Mucosa of stomach (tissue), 1 donor: Measurements from ENCODE around the gene RFK.

ENCODE experiments used
- H3K27me3 ChIP-seq: one replicate; pipeline ENCODE4 v1.7.0; 2013; ENCODE audit warnings: mild to moderate bottlenecking, low read length; ENCODE audit not compliant: control insufficient read depth, insufficient read depth
- H3K36me3 ChIP-seq: one replicate; pipeline ENCODE4 v1.7.0; 2013; ENCODE audit warnings: low read length; ENCODE audit not compliant: control insufficient read depth, insufficient read depth
- H3K4me1 ChIP-seq: one replicate; pipeline ENCODE4 v1.7.0; 2013; ENCODE audit warnings: mild to moderate bottlenecking, low read length; ENCODE audit not compliant: control insufficient read depth, insufficient read depth
- H3K4me3 ChIP-seq: one replicate; pipeline ENCODE4 v1.7.0; 2013; ENCODE audit warnings: low read length
- H3K9ac ChIP-seq: one replicate; pipeline ENCODE4 v1.7.0; 2013; ENCODE audit warnings: mild to moderate bottlenecking, low read length, moderate library complexity
- H3K9me3 ChIP-seq: one replicate; pipeline ENCODE4 v1.7.0; 2013; ENCODE audit warnings: mild to moderate bottlenecking, low read length, moderate library complexity; ENCODE audit not compliant: control insufficient read depth
- donor health status: Pancreatic carcinoma.

RFK gene

DNA sequence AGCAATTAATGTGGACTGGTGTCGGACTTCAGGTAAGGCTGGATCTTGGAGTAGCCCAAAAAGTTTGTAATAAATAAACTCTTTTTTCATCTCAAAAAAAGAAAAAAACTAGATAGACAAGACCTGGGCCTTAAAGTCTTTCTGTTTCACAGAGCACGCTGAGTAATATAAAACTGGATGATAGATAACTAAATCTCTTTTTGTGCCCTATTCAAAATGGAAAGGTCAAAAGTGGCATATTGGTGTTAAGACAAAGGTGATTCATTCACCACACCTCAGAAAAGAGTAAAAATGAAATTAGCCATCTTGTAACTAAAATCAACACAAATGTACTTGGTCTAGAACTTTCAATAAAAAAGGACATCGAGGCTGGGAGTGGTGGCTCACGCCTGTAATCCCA is 30.3 kb upstream of the RFK start:
- no peaks in the 10 kb centered on the region for H3K27me3 ChIP-seq
- H3K9me3 ChIP-seq = no peaks in the 10 kb centered on the region
- H3K4me3 ChIP-seq = no peak overlapping the region
- peaks cover 5% of the 10 kb centered on the region for H3K4me1 ChIP-seq
- no peaks in the 10 kb centered on the region for H3K36me3 ChIP-seq
- no peak overlapping the region for H3K9ac ChIP-seq

GRCh38 chr9:76423216-76424177 is 29.3 kb upstream of the RFK start:
- no peak overlapping the region for H3K4me3 ChIP-seq
- no peaks in the 10 kb centered on the region for H3K27me3 ChIP-seq
- no peaks in the 10 kb centered on the region for H3K9me3 ChIP-seq
- H3K9ac ChIP-seq = no peak overlapping the region
- H3K36me3 ChIP-seq = no peaks in the 10 kb centered on the region
- H3K4me1 ChIP-seq = peaks cover 6% of the 10 kb centered on the region

DNA sequence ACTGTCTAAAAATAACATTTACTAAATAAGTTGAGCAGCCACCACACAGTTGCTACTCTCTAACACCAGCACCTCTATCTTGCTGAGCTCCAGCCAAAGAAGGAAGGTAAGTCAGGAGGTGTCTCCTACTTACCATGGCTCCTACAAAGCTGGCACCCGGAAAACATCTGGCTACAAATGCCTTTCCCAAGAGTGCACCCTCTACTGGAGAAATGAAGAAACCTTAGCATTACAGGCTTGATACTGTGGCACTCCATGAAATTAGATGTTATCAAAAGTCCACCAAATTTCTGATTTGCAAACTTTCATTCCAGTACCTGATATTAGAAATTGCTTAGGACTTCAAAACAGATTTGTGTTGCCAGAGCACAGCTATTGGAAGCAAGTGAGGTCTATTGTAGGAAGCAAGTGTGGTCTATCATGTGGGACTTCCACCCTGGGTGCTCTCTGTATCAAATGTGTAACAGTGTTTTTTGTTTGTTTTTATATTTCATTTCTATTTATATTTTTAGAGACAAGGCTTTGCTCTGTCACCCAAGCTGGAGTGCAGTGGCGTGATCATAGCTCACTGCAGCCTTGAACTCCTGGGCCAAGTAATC is 25.7 kb upstream of the RFK start:
- no peaks in the 10 kb centered on the region for H3K27me3 ChIP-seq
- no peak overlapping the region for H3K4me3 ChIP-seq
- no peak overlapping the region for H3K9ac ChIP-seq
- H3K4me1 ChIP-seq = peaks cover 23% of the 10 kb centered on the region
- no peaks in the 10 kb centered on the region for H3K36me3 ChIP-seq
- H3K9me3 ChIP-seq = no peaks in the 10 kb centered on the region

DNA sequence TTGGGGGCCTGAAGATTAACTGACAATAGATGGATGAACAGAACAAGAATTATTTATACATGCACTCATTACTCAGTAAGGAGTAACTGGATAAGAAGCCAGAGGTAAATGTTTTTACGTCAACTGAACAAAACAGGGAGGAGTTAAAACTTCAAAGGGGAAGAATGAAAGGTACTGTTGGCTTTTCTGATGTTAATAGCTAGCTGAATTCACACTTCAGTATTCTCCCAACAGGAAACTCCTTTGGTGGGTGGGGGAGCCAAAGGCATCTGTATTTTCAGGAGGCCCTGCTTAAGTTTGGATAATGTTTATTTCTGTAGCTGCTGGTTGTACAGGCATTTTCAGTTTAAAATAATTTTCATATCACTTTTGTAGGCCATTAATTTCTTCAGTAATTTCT is 23.2 kb upstream of the RFK start:
- no peaks in the 10 kb centered on the region for H3K9me3 ChIP-seq
- no peak overlapping the region for H3K4me3 ChIP-seq

GRCh38 chr9:76415731-76416130 is 21.5 kb upstream of the RFK start:
- Histone ChIP-seq H3K9me3 (no peaks in the 10 kb centered on the region), H3K36me3 (no peaks in the 10 kb centered on the region), H3K9ac (no peak overlapping the region), H3K4me1 (peaks cover 27% of the 10 kb centered on the region), H3K27me3 (no peaks in the 10 kb centered on the region), H3K4me3 (no peak overlapping the region)

More for the DNA sequence above, 23.2 kb upstream of the RFK start:
- H3K9ac ChIP-seq = no peak overlapping the region
- H3K4me1 ChIP-seq = peaks cover 27% of the 10 kb centered on the region
- no peaks in the 10 kb centered on the region for H3K27me3 ChIP-seq
- H3K36me3 ChIP-seq = no peaks in the 10 kb centered on the region

DNA sequence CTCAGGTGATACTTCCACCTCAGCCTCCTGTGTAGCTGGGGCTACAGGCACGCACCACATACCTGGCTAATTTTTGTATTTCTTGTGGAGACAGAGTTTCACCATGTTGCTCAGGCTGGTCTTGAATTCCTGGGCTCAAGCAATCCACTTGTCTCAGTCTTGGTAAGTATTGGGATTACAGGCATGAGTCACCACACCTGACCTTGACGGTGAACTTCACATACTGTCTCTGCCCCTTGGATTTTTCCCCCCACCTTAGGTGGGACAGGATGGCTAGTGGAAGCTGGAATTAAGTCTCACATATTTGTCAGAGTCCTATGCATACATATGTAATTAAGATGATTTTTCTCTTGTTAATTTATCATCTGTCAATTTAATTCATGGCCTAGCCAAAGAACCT is 20.9 kb upstream of the RFK start:
- Histone ChIP-seq H3K4me3 (no peak overlapping the region), H3K27me3 (no peaks in the 10 kb centered on the region), H3K9ac (no peak overlapping the region), H3K36me3 (no peaks in the 10 kb centered on the region), H3K4me1 (peaks cover 27% of the 10 kb centered on the region), H3K9me3 (no peaks in the 10 kb centered on the region)

GRCh38 chr9:76414661-76415060 is 20.4 kb upstream of the RFK start:
- Histone ChIP-seq H3K9ac (no peak overlapping the region), H3K36me3 (no peaks in the 10 kb centered on the region), H3K4me1 (peaks cover 24% of the 10 kb centered on the region), H3K9me3 (no peaks in the 10 kb centered on the region), H3K27me3 (no peaks in the 10 kb centered on the region), H3K4me3 (no peak overlapping the region)

DNA sequence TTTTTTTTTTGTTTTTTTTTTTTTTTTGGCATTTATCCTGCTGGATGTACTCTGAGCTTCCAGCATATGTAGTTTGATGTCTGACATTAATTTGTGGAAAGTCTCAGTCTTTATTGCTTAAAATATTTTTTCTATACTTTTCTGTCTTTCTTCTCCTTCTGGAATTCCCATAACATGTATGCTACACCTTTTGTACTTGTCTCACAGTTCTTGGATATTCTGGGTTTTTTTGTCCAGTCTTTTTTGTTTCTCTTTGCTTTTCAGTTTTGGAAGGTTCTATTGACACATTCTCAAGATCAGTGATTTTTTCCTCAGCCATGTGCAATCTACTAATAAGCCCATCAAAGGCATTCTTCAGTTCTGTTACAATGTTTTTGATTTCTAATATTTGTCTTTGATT is 19.4 kb upstream of the RFK start:
- Histone ChIP-seq H3K4me3 (no peak overlapping the region), H3K9ac (no peak overlapping the region), H3K27me3 (no peaks in the 10 kb centered on the region), H3K4me1 (peaks cover 21% of the 10 kb centered on the region), H3K9me3 (no peaks in the 10 kb centered on the region), H3K36me3 (no peaks in the 10 kb centered on the region)

DNA sequence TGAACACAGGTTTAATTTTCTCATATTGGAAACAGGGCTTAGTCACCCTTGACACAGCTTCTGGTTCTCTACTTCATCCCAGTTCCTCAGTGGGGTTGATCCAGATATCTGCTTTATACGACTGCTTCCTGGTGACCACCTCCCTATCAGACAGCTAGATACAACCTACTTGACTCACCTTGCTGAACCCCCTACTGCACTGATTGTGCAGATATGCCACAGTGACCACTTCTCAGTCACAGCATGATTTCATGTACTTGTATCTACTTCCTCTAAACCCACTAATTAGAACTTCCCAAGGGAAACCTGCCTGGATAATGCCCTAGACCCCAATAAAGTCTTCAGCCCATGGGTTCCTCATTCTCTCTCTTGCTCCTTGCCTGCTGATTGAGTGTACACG is 18.4 kb upstream of the RFK start:
- Histone ChIP-seq H3K9ac (no peak overlapping the region), H3K36me3 (no peaks in the 10 kb centered on the region), H3K4me3 (no peak overlapping the region), H3K4me1 (peaks cover 21% of the 10 kb centered on the region), H3K27me3 (no peaks in the 10 kb centered on the region), H3K9me3 (no peaks in the 10 kb centered on the region)

DNA sequence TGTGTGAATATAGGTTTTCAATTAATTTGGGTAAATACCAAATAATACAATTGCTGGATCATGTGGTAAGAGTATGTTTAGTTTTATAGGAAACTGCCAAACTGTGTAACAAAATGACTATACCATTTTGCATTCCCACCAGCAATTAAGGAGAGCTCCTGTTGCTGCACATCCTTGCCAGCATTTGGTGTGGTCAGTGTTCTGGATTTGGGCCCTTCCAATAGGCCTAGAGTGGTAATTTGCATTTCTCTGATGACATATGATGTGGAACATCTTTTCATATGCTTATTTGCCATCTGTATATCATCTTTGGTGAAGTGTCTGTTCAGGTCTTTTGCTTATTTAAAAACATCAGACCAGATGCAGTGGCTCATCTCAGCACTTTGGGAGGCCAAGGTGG is 11.6 kb upstream of the RFK start:
- H3K9ac ChIP-seq = no peak overlapping the region
- H3K4me1 ChIP-seq = peaks cover 6% of the 10 kb centered on the region
- no peak overlapping the region for H3K4me3 ChIP-seq
- no peaks in the 10 kb centered on the region for H3K9me3 ChIP-seq
- H3K36me3 ChIP-seq = no peaks in the 10 kb centered on the region
- H3K27me3 ChIP-seq = no peaks in the 10 kb centered on the region

DNA sequence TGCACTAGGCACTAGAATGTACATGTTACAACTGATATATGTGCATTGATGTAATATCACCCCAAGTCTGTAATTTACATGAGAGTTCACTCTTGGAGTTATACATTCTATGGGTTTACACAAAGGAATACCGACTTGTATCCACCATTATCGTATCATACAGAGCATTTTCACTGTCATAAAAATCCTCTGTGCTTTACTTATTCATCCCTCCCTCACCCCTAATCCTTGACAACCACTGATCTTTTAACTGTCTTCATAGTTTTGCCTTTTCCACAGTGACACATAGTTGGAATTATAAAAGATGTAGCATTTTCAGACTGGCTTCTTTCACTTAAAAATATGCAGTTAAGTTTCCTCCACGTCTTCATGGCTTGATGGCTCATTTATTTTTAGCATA is 11.1 kb upstream of the RFK start:
- no peak overlapping the region for H3K4me3 ChIP-seq
- H3K9ac ChIP-seq = no peak overlapping the region
- H3K9me3 ChIP-seq = no peaks in the 10 kb centered on the region
- H3K36me3 ChIP-seq = no peaks in the 10 kb centered on the region
- H3K27me3 ChIP-seq = no peaks in the 10 kb centered on the region
- H3K4me1 ChIP-seq = peaks cover 6% of the 10 kb centered on the region

- Histone ChIP-seq H3K4me1 (peaks cover 6% of the 10 kb centered on the region), H3K36me3 (no peaks in the 10 kb centered on the region), H3K9ac (no peak overlapping the region), H3K9me3 (no peaks in the 10 kb centered on the region), H3K4me3 (no peak overlapping the region), H3K27me3 (no peaks in the 10 kb centered on the region)
These were observed 10.2 kb upstream of the RFK start for GRCh38 chr9:76404401-76404800.
